HTERT RPE-1 (cell line): ENCODE results near the gene GPR26.

Experiments
- in situ Hi-C: fragments of 300-500 bp; cut with MboI; formaldehyde crosslinking; loops from 4 replicates; pipeline ENCODE4 v1.14.3; 2020; ENCODE audit warnings: low sequenced_read_pairs

GPR26 gene, protein sequence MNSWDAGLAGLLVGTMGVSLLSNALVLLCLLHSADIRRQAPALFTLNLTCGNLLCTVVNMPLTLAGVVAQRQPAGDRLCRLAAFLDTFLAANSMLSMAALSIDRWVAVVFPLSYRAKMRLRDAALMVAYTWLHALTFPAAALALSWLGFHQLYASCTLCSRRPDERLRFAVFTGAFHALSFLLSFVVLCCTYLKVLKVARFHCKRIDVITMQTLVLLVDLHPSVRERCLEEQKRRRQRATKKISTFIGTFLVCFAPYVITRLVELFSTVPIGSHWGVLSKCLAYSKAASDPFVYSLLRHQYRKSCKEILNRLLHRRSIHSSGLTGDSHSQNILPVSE

DNA sequence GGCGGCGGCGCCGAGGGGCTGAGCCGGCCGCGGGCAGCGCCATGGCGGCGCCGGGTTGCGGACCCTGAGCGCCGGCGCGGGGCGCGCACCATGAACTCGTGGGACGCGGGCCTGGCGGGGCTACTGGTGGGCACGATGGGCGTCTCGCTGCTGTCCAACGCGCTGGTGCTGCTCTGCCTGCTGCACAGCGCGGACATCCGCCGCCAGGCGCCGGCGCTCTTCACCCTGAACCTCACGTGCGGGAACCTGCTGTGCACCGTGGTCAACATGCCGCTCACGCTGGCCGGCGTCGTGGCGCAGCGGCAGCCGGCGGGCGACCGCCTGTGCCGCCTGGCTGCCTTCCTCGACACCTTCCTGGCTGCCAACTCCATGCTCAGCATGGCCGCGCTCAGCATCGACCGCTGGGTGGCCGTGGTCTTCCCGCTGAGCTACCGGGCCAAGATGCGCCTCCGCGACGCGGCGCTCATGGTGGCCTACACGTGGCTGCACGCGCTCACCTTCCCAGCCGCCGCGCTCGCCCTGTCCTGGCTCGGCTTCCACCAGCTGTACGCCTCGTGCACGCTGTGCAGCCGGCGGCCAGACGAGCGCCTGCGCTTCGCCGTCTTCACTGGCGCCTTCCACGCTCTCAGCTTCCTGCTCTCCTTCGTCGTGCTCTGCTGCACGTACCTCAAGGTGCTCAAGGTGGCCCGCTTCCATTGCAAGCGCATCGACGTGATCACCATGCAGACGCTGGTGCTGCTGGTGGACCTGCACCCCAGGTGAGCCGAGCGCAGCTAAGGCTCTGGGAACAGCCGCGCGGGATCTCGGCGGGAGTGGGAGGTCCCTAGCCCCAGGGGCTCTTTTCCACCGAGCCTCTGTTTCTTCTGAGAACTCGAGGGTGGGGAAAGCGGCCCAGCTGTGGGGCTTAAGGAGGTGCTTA, at the start of gene GPR26:
Gene GPR26, plus strand, starts transcription at position 38 of the 919 bp plus-strand sequence. Its CDS starts 53 bp downstream, at position 91.
- in situ Hi-C loops, result no loop called here

DNA sequence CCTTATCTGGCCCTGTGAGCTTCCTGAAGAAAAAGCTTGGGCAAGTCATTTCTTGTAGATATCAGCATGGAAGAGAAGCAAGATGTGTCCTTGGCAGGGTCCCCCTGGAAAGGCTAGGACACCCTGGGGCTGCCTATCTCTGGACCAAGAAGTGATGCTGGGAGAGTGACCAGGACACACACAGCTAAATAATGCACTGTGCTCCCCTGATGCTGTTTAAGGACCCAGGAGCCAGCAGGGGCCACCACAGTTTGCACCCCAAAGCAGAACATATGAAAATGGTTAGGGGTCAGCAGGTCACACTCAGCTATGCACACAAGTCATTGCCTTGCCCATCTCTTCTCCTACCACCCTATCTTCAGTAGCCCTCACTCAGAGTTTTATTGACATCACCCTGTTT, 47.9 kb upstream of the GPR26 start:
- in situ Hi-C loops, result no loop called here

DNA sequence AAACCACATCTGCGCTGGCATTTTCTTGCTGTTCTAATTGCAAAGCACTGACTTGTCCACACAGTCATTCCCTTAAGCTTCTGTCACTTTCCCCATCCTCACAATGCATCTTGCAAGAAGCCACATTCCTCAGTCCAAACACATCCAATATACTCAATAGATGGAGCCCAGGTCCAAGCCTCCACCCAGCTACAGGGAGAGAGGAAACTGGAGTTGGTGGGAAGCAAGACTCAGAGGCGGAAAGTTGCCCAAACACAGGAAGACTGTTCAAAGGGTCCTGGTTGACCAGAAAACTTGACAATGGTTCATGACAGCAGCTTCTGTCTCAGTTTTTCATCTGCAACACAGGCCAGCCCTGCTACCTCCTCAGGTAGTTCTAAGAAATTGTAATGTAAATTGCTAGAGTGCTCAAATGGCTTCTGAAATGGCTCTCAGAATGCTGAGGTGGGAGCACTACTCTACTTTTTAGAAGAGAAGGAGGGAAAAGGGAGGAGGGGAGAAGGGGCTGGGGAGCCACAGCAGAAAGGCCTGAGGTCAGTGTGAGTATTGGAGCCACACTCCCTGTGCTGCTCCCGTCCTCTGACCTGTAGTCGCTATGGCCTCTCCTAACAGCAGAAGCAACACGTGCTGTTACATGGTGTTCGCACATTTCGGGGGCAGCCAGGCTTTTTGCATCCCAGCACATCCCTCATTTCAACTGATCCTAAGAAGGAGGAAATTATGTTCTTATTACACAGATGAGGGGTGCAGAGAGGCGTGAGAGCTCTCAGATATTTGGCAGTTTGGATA, 46.9 kb upstream of the GPR26 start:
- in situ Hi-C loops, result no loop called here

DNA sequence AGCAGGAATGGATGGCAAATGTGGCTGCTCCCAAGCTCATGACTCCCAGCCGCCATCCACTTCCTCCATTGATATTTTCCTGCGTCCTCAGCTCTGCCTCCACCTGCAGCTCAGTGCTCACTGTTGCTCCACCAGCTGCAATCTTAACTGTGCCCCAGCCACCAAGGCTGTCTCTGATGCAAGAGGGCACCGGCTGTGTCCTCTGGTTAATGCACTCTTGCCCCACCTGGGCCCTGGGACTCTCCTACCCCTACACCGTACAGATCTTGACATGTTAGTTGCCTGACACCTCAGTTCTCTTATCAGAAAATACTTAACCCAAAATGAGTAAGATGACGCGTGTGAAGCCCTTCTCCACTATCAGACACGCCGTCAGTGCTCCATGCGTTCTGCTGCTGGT, 45.5 kb upstream of the GPR26 start:
- in situ Hi-C loops, result no loop called here

DNA sequence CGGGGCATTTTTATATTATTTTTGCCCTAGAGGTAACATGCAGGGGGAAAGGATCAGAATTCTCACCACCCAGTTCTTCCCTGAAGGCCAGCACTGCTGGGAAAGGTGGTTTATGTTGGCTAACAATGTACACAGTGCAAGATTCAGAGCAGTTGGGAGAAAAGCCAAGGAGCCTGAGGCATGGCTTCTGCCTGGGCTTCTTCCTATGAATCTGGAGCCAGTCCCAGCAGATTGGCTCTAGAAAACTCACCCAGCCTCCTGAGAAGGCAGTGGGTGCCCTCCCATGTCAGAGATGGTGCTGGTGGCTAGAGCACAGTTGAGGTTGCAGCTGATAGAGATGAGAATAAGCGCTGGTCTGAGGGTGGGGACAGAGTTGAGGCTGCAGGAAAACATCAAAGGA, 44.7 kb upstream of the GPR26 start:
- in situ Hi-C loops, result no loop called here

DNA sequence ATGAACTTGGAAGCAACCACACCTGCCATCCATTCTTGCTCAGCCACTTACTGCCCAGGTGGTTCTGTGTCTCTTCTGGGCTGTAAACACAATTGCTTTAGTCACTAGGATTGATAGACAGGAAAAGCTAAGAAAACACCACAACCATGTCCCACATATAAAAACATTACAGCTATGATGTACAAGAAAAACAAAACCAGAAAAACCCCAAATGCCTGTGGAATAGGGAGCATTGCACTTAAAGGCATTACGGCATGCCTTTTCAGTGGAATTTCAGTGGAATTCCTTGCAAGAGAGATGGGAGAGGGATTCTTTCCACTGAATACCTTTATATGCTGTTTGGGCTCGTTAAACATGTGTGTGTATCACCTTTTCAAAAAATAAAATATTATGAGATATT, 44.2 kb upstream of the GPR26 start:
- in situ Hi-C loops, result no loop called here

DNA sequence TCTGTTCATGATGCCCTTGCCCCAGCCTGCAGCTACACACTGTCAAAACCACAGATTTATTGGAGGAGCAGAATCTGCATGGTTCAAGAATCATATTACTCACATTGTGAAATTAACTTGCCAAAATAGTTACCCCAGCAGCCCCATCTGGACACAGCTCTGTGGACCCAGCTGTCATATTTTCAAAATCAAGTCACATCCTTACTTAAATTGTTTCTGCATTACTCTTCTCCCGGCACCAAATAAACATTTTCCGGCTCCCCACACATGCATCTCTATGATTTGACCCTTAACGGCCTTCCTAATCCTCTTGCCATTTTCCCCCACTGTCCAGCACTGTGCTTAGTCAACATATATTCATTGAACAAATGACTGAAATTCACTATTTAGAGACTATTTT, 43.8 kb upstream of the GPR26 start:
- in situ Hi-C loops, result no loop called here

DNA sequence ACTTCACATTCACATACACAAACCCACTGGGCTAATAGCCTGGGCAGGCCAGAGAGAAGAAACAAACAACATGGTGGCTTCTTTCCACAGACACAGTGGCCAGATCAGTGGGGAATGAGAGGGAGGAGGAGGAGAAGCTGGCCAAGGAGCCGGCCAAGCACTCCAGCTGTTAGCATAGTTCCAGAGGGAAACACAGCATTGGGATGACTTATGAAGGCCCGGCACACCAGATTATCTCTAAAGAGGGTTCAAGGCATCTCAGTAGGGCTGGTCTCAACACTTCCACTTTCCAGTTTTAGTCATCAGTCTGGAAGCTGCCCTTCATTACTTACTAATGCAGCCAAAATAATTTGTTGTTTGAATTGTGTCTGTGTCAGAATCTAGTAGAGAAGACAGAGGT, 42.1 kb upstream of the GPR26 start:
- in situ Hi-C loops, result no loop called here

DNA sequence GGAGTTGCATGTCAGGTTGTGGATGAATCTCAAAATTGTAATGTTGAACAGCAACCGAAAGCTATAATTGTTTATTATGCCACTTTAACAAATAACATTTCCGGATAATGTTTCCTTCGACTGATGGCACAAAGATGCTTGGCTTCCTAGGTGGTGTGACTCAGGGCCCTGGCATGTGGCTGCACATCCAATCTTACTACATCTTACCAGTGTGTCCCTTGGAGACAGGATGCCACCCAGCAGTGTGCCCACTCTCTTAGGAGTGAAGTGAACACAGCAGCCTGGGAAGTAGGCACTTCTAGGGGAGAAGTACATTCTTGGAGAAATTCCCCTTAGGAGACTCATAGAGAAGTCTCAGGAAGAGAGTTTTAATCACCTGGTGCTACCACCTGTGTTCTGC, 33.0 kb upstream of the GPR26 start:
- in situ Hi-C loops, result no loop called here

DNA sequence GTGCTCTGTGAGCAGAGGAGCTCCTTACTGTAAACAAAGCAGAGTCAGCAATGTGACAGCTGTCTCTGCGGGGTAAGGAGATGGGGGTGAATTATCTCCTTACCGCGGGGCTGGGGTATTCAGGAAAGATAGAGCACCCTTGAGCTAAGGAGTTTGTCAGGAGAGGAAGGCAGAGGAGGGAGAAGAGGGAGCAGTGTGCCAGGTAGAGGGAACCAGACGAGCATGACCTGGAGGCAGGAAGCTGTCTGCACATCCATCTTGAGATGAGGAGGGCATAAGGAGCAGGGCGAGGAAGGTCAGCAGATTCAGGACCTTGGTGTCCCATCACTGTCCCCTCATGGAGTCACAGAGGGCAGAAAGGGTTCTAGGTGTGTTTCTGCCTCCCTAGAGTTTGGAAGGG, 32.5 kb upstream of the GPR26 start:
- in situ Hi-C loops, result no loop called here

DNA sequence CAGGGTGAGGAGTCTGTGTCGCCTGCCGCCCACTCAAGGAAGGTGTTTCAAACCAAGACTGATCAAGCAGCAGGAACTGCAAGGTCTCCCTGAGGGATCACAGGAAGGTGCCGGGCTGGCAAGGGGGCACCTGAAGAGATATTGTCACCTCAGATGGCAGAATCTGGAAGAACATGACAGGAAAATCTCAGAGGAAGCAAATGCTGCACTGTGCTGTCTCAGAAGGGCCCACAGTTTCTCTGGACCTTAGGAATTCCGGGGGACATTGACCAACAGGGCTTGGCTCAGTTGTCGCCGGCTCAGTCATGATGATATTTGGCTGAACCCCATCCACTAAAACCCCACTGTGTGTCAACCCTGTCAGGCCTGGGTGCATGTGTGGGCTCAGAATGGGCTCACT, 31.9 kb upstream of the GPR26 start:
- in situ Hi-C loops, result no loop called here

DNA sequence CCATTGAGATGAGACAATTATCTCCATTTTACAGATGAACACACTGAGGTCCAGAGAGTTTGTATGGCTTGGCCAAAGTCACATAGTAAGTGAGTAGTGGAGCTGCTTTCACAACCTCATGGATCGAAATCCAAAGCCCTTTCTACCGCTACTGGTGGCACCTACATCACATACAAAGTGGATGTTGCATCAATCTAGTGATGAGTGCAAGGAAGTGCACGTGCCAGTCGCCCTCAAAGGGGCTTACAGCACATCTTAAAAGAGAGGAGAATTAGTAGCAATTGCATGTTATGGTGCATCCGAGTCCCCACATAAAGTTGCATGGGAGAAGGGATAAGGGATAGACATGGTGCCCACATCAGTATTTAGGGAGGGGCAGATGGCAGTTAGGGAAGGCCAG, 31.0 kb upstream of the GPR26 start:
- in situ Hi-C loops, result no loop called here

DNA sequence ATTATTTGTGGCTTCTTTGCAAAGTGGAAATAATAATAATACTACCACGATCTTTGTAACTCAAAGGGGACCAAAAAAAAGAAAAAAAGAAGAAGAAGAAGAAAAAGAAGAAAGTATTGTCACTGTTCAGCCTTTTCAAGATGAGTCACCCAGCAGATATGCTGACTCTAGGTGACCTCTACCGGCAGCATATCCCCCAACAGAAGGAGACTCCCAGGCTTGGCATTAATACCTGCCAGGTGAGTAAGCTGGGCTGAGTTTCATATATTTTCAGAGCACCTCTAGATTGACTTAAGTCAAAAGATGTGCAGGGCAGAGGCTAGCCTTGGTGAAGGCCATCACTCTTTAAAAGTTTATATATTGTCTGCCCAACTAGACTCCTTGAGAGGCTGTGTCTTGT, 30.4 kb upstream of the GPR26 start:
- in situ Hi-C loops, result no loop called here

DNA sequence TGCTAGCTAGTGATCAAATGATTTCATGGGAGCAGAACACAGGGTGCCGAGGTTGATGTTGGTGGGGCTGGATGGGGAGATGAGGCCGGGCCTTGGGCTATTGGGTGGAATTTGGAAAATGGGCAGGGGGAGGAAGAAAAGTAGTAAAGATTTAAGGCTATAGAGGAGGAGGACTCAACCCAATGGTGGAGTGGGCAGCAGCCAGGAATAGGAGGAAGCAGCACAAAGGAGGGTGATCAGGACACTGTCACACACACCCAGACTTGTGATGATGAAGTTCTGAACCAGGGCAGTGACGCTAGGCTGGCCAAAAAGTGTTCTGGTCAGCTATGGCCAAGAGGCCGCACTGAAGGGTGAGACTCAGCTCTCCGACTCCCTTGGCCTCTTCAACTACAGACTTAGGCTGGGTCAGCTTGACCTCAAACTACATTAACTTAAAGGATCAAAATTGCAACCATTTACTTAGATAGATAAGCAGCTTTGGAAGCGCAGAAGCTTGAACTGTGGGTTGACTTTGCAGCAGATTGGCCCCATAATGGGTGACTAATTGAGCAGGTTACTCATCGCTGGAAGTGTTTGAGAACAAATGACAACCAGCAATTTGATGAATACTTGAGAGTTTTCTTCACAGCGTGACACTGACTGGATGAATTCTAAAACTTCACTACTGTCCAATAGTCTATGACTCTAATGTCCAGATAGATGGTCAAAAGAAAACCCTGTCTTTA, 29.4 kb upstream of the GPR26 start:
- in situ Hi-C loops, result no loop called here

DNA sequence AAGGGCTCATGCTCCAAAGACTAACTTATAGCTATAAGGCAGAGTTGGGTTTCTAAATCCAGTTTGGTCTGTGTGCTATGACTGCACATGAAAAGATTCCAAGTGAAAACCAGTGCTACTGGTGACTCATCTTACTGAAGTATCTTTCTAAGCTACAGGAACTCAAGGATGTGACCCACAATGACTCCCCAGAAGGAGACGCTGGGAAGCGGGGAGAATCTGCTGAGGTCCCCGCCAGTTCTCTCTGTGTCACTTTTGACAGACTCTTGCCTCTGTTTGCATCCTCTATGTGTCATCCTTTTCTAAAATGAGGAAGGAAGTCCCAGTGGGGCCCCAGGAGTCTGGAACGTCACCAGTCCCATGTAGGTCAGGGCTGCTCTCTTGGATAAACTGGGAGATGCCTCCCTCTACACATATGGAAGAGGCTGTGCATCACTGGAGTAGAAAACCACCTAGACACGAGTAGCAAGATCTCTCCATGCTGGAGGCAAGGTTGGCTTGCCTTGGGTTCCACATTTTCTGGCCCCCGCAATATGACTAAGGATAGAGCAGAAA, 28.8 kb upstream of the GPR26 start:
- in situ Hi-C loops, result no loop called here

DNA sequence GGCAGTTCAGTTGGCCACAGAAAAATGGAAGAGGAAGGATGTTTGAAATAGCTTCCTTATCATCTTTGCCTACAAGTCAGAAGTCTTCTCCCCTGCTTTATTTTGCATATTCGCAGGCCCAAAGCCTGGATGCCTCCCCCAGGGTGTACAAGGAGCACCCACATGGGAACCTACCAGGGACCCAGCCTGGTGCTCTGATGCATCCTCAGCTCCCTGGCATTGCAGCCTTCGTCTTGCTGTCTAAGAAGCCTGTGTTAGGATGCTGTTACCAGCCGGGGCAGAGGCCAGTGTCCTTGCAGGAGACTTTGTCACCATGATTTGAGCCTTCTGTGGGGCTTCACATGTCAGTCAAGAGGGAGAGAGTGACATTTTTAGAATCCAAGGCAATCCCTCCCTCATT, 27.0 kb upstream of the GPR26 start:
- in situ Hi-C loops, result no loop called here

DNA sequence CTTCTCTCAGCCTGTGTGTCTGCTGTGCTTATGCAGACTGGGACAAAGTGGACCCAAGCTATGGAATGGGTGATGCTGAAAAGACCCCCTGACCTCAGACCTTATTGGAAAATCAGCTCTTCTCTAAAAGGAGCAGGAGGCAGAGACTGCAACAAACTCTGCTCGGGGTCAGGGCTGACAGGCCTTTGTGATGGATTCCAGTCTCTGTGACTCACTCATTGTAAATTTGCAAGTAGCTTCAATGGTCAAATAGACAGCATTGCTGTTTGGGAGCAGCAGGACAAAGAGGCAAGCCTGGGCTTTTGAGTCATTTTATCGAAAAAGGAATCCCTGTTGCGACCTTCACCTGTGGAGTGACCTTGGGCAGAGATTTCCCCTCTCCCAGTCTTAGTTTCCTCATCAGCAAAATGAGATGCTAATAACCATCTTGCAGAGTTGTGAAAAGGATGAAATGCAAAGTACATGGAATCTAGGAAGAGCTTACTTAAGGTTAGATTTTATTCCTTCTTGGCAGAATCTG, 26.1 kb upstream of the GPR26 start:
- in situ Hi-C loops, result no loop called here

DNA sequence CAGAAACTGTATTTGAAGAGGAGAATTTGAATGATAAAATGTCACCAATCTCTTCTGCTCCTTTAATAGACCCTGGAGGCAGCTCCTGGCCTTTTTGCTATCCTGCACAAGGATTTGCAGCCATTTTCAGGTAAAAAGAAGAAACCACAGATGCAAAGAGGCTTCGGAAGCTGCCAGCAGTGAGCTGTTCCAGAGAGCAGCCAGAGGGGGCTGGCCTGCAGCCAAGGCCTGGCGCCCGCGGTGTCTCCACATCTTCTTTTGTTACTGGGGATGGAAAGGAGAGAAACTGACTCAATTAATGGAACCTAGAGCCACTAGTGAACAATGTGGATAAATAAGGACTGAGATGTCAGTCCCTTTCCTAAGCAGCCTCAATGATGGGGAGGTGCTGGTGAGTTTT, 23.9 kb upstream of the GPR26 start:
- in situ Hi-C loops, result no loop called here

DNA sequence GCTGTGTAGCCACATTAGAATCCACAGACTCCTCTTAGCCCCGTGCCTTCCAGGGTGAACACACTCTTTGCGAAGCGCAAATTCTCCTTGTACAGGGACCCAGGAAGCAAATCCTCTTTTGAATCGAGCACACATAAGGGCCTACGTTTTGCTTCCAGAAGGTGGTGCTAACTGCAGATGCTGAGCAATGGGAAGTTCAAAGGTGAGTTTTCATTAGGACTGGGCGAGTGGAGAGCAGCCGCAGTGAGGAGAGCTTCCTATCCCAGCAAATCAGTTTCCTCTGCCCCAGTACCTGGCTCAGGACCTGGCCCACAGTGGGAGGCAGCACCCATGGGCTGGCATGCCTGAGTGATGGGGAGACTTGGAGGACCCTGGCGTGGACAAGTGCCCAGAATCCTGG, 23.5 kb upstream of the GPR26 start:
- in situ Hi-C loops, result no loop called here

DNA sequence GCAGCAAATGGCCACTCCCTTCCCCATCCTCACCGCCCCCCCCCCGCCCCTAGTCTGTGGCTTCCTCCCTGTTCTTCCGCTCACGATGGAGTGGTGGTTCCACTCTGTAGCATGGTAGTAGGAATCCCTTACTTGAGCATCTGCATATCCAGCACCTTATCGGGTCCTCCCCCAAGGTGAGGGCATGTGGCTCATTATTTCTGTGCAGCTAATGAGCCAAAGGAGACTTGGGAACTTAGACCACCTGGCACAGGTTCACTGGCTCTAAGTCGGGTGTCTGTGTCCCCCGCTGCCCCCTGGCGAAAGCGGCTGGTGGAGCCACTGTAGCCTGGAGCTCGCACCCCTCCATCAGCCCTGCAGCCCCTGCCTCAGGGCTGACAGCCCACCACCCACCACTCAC, 22.8 kb upstream of the GPR26 start:
- in situ Hi-C loops, result no loop called here
